Epidermal melanocyte (primary cell): ENCODE data around the gene RBMY1D.
"Not testable (repeated sequence)": the region's sequence is repeated elsewhere in the genome, so short reads cannot be mapped to it uniquely, and the experiment has no call there.

Experiments
- DNase-seq: peaks from one replicate; pipeline ENCODE4 v3.0.0; 2011; ENCODE audit warnings: low spot score; ENCODE audit not compliant: insufficient read length

The RBMY1D gene

DNA sequence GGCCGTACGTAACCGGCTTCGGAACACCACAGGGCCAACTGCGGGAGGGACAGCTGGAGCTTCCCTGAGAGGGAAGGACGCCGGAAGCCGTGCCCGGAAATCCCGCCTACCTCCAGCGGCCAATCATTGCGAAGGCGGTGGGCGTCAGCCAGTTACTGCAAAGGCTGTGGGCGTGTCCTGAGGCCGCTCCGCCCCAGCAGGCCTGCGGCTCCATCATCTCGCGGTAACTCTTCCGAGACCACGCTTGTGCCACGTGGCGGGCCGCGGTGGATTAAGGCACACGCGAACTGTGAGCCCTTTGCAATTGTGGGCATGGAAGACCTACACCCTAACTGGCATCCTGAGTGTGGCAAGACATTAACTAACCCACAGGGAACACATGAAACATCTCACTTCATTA lies at the start of gene RBMY1D:
Gene RBMY1D (minus strand): TSS at position 101 of the 400 bp plus-strand sequence. CDS start 2,013 bp downstream, outside the sequence.
- not testable (repeated sequence) for DNase-seq

DNA sequence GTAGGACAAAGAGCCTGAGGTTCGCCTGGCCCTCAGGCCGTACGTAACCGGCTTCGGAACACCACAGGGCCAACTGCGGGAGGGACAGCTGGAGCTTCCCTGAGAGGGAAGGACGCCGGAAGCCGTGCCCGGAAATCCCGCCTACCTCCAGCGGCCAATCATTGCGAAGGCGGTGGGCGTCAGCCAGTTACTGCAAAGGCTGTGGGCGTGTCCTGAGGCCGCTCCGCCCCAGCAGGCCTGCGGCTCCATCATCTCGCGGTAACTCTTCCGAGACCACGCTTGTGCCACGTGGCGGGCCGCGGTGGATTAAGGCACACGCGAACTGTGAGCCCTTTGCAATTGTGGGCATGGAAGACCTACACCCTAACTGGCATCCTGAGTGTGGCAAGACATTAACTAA lies 23.6 kb upstream of the RBMY1D start, which contains the start of gene RBMY1E:
Gene RBMY1E (minus strand): TSS at position 101 of the 400 bp plus-strand sequence. CDS start 1,978 bp downstream, outside the sequence.
- not testable (repeated sequence) for DNase-seq

DNA sequence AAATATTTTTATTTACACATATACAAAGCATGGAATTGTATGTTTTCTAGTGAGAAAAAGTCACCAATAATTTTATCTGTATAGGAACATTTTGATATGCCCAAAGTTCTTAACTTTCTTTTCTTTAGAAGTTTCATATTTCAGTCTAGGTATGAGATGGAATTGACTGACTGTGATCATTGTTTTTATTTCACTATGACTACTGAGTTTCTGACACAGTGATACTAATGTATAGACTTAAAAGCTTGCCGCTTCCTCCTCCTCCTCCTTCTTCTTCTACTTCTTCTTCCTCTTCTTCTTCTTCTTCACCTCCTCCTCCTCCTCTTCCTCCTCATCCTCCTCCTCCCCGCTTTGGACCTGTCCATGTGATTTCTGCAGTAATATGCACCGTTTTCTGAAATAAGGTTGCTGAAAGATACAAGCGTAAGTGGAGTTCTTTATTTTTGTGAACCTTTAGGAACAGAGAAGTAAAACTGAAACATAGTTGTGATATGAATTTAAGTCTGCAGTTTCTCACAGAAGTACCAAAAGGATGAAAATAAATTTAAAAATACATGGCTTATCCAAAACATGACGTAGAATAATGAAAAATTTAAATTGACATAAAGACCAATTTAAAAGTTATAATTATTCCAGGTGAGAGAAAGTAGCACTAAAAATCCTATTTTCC lies 24.8 kb downstream of the RBMY1D start:
- DNase-seq, result not testable (repeated sequence)

DNA sequence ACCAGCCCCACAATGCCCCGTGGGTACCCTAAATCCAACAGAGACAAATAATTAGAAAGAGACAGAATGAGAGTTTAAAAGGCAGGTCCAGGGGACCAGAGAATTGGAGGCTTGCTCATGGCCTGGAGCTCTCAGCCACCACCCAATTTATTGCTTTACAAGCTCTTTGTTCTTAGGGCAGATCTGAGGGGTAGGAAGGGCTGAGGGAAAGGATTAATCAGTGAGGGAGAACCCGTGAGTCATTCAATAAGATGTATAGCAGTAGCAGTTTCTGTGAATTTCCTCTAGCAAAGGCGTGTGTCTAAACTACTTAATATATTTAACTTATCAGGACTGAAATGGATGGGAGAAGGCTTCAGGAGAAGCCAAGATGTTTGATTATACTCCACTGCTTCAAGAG lies 48.8 kb downstream of the RBMY1D start:
- no peak for DNase-seq

DNA sequence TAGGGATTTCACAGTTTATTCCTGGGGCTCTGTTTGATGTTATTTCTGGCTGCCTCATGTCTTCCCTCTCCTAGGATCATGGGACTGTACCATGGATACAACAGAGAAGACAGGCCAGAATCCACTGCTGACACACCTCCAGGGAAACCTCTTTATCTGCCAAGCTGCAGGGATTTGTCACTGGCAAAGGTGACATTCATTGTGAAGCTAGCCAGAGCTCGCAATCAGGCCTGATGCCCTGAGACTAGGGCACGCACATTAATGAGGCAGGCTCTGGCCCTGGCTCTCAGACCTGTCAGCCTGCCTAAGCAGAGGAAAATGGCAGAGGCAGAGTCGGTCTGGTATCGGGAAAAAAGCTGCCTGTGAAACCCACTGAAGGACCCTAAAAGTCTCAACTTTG lies 52.2 kb downstream of the RBMY1D start:
- no peak for DNase-seq

DNA sequence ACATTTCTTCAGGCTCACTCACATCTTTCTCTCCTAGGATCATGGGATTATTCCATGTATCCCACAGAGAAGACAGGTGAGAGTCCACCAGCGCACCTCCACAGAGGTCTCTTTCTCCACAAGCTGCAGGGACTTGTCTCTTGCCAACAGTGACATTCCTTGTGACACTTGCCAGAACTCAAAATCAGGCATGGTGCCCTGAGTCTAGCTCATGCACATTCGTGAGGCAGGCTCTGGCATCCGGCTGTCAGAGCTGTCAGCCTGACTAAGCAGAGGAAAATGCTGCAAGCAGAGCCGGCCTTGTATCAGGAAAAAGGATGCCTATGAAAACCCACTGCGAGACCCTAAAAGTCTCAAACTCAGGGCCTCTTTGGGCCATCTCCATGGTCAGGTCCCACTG lies 54.8 kb downstream of the RBMY1D start:
- no peak for DNase-seq

DNA sequence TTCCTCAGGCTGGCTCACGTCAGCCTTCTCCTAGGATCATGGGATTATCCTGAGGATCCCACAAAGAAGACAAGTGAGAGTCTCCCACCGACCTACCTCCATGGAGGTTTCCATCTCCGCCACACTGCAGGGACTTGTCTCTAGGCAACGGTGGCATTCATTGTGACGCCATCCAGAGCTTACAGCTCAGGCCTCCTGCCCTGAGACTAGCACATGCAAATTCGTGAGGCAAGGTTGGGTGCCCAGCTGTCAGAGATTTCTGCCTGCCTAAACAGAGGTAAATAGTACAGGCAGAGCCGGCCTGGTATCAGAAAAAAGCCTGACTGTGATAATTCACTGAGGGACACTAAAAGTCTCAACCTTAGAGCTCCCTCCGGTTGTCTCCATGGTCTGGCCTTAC lies 58.0 kb downstream of the RBMY1D start:
- DNase-seq, result no peak

DNA sequence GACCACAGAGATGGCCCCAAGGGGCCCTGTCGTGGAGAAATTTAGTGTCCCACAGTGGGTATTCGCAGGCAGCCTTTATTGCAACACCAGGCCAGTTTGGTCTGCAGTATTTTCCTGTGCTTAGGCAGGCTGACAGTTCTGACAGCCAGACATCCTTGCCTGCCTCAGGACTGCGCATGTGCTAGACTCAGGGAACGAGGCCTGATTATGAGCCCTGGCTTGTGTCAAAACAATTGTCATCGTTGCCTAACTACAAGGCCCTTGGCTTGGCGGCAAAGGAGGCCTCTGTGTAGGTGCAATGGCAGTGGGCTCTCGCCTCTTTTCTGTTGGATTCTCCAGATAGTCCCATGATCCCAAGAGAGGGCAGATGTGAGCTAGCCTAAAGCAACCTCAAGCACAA lies 59.3 kb downstream of the RBMY1D start:
- DNase-seq, result no peak
